Mononuclear cell (primary cell): ENCODE data around the gene RET. TPM values are rescaled to one million over a fixed set of nuclear protein-coding genes. Genes with fewer than 3 reads are reported as not detected.

Experiments
- H3K27me3 ChIP-seq: 2 replicates; pipeline ENCODE4 v1.6.0; 2011; ENCODE audit warnings: low read length, control low read depth; ENCODE audit not compliant: insufficient read depth
- H3K4me1 ChIP-seq: 2 replicates; pipeline ENCODE4 v1.5.1; 2011; ENCODE audit warnings: mild to moderate bottlenecking, low read length, control low read depth; ENCODE audit not compliant: insufficient read depth
- H3K4me3 ChIP-seq: 2 replicates; pipeline ENCODE4 v1.5.1; 2011; ENCODE audit warnings: mild to moderate bottlenecking, low read length, moderate library complexity
- H3K9me3 ChIP-seq: 2 replicates; pipeline ENCODE4 v1.5.1; 2011; ENCODE audit warnings: low read depth, mild to moderate bottlenecking, control low read depth, low read length
- total RNA-seq: library from RNA; depleted of rRNA; stranded (reverse); fragments of >200 nt; gene quantifications from one replicate; pipeline ENCODE4 v1.2.3, GENCODE V29; 2012

The RET gene
- total RNA-seq, 1 donor, result 0.63 TPM

DNA sequence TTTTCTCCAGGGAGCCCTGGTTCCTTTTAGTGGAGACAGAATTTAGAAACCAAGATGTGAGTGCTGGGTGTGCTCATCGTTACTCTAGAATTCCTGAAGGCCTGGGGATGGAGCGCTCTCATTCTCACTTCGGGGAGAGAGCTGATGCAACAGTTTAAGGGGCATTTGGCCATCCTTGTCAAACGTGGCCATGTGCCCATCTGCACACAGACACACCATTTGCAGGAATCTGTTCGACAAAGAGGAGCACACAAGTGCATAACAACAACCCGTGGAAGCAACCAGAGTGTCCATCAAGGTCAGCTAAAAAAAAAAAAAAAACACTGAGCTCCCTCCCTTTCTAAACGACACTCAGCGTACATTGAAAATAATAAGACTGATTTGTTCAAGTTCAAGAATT is 23.0 kb upstream of the RET start:
- no peak overlapping the region for H3K4me3 ChIP-seq
- H3K4me1 ChIP-seq, result no peaks in the 10 kb centered on the region
- no peaks in the 10 kb centered on the region for H3K9me3 ChIP-seq
- H3K27me3 ChIP-seq, result no peaks in the 10 kb centered on the region

DNA sequence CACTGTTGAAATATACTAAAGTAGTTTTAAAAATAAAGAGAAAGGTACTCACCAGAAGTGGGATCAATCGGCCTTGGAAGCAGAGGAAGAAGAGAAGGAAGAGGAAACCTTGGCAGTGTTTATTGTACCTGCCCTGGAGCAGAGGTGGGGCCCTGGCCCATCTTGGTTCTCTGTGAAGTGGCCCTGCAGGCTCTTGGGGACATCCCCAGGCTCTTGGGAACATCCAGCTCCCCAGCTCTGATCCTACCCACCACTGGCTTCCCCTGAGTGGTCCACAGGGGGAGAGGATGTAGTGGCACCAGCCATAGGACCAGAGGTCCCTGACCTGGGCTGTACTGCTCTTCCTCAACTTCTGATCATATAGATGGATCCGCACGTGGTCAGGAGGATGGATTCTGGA is 22.3 kb upstream of the RET start:
- Histone ChIP-seq H3K4me3 (no peak overlapping the region), H3K9me3 (no peaks in the 10 kb centered on the region), H3K4me1 (no peaks in the 10 kb centered on the region), H3K27me3 (no peaks in the 10 kb centered on the region)

DNA sequence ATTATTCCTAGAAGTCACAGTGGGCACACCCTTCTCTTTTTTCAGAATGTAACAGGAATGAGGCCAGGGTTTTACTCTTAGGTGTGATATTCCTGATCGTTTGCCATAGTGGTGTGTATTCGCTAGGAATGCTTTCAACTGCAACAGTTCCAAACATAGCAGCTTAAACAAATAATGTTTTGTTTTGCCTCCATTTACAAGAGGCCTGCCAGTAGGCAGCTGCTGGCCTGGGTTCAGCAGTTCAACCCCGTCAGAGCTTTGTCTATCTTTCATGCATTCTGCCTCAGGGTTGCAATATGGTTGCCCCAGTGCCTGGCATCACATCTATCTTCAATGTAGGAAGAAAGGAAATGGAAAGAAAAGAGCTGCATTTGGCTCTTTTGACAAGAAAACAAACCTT is 21.7 kb upstream of the RET start:
- H3K27me3 ChIP-seq, result no peaks in the 10 kb centered on the region

DNA sequence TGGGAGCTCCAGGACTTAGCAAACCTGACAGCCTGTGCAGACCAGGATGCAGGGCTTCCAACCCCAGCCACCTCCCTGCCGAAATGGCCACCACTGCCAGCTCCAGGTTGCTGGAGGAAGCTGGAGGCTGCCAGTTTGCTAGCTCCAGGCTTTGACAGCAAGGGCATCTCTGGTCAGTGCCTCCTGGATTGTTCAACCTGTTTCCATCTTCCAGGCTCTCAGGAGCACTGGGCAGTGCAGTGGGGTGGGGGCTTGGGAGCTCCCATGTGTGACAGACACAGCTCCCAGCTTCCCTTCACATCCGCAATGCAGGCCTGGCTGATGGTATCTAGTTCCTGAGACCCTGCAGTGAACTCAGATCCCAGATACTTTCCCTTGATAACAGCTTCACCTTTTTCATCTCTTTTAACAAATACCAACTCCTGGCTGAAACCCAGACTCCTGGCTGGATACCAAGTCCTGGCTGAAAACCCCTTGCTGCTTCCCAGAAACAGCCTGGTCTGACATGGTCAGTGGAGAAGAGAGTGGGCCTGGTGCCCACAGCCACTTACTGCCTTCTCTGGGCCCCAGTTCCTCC is 20.8 kb upstream of the RET start:
- H3K27me3 ChIP-seq, result no peaks in the 10 kb centered on the region
- H3K4me3 ChIP-seq, result no peak overlapping the region
- H3K9me3 ChIP-seq, result no peaks in the 10 kb centered on the region
- no peaks in the 10 kb centered on the region for H3K4me1 ChIP-seq

More for the DNA sequence above, 21.7 kb upstream of the RET start:
- no peaks in the 10 kb centered on the region for H3K9me3 ChIP-seq
- H3K4me1 ChIP-seq, result no peaks in the 10 kb centered on the region
- no peak overlapping the region for H3K4me3 ChIP-seq

DNA sequence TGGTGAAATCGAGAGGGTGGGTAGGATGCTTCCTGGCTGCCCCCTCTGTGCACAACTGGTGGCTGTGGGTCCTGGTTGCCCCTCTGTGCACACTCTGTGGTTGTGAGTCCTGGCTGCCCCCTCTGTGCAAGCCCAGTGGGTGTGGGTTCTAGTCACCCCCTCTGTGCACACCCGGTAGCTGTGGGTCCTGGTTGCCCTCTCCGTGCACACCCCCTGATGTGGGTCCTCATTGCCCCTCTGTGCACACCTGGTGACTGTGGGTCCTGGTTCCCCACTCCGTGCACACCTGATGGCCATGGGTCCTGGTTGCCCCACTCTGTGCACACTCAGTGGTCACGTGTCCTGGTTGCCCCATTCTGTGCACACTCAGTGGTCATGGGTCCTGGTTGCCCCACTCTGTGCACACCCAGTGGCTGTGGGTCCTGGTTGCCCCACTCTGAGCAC is 20.3 kb upstream of the RET start:
- H3K4me1 ChIP-seq, result no peaks in the 10 kb centered on the region
- H3K27me3 ChIP-seq, result no peaks in the 10 kb centered on the region
- no peak overlapping the region for H3K4me3 ChIP-seq
- H3K9me3 ChIP-seq, result no peaks in the 10 kb centered on the region

DNA sequence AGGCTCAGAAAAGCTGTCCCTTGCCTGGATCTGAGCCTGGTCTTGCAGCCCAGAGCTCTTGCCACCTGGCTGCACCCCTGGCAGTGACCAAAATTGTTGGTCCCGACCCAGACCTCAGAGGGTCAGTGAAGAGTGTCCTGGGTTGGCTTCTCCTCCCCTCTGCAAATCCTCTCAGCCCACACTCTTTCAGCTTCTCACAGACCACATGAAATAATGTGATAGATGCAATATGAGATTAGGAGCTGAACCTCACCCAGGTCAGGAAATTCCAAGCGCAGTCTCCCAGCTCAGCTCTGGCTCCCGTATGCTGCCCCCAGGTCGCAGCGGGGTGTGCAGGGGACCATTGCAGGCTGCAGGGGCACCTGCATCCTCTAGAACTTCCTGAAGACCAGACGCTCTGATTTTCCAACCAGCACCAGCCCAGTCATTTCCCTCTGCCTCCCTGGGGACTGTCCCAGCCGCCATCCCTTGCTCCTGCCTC is 19.6 kb upstream of the RET start:
- no peaks in the 10 kb centered on the region for H3K9me3 ChIP-seq
- no peak overlapping the region for H3K4me3 ChIP-seq
- H3K27me3 ChIP-seq, result no peaks in the 10 kb centered on the region
- no peaks in the 10 kb centered on the region for H3K4me1 ChIP-seq

DNA sequence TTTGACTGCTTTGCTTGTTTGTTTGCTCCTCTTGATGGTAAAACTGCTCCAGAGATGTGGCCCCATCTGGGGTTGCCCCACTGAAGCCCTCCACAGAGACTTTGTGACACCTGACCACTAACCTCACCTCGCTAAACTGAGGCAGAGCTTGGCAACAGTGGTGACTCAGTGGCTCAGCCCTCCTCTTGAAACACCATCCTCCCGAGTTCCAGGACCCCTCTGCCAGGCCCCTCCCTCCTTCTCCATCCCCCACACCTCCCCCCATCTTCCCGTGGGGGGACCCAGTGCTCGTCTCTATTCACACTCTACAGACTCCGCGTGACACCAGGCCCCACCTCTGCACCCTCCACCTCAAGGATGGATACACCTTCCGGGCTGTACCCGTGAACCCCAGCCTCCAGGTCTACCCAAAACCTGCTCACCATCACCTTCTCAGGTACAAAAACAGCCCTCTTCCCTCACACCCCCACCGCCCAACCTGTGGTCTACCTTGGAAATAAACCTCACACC is 19.0 kb upstream of the RET start:
- Histone ChIP-seq H3K4me3 (no peak overlapping the region), H3K9me3 (no peaks in the 10 kb centered on the region), H3K4me1 (no peaks in the 10 kb centered on the region), H3K27me3 (no peaks in the 10 kb centered on the region)

DNA sequence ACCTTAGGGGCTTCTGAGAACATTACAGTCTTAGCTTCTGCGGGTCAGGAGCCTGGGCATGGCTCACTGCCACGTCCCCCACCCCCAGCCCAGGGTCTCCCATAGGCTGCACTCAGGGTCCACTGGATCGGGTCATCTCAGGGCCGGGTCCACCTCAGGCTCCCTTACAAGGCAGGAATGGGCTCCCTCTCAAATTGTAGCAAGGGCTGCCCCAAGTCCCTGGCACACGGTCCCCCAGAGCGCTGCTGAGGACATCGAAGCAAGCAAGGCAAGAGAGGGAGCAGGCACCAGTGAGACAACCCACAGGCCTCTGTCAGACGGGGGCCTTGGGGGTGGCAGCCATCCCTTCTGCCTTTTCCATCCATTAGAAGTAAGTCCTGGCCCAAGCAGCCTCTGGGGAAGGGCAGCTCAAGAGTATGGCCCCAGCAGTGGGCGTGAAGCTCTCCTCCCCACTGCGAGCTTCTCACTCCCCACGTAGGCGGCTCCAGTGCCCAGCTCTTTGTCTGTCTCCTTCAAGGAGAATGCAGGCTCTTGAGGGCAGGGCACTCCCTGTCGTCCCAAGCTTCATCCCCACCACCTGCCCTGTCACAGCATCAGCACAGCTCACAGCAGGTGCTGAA is 18.0 kb upstream of the RET start:
- H3K9me3 ChIP-seq, result no peaks in the 10 kb centered on the region
- no peak overlapping the region for H3K4me3 ChIP-seq
- H3K27me3 ChIP-seq, result no peaks in the 10 kb centered on the region
- H3K4me1 ChIP-seq, result no peaks in the 10 kb centered on the region

DNA sequence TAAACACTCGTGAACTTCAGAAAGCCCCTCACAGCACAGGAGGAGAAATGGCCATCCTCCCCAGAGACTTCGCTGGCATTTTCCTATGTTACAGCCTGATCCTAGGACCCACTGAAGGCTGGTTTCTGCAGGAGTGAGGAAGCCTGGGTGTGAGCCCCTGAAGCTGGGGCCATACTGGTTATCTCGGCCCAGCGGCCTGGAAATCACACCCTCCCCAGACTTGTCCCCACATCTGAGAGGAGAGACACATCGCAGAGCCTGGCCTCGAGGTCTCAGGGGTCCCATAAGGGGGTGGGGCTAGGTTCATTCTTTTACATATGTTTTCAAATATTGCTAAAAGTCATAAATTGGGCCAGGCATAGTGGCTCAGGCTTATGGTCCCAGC is 17.5 kb upstream of the RET start:
- H3K4me3 ChIP-seq, result no peak overlapping the region
- H3K4me1 ChIP-seq, result no peaks in the 10 kb centered on the region
- H3K9me3 ChIP-seq, result no peaks in the 10 kb centered on the region
- H3K27me3 ChIP-seq, result no peaks in the 10 kb centered on the region

DNA sequence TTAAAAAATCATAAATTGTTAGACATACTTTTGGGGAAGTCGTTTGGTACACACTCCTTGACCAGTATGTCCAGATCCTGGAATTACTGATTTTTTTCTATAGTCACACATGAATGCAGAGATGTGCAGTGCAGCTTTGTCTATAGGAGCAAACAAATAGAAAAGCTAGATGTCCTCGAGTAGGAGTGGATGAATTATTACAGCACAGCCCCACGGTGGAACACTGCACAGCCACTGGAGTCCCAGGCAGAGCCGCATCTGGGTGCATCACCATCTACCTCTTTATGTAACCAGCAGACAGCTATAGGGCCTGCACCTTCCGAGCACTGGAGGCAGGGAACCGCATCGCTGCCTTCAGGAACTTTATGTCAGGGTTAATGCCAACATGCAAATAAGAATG is 17.0 kb upstream of the RET start:
- Histone ChIP-seq H3K27me3 (no peaks in the 10 kb centered on the region), H3K9me3 (no peaks in the 10 kb centered on the region), H3K4me3 (no peak overlapping the region), H3K4me1 (no peaks in the 10 kb centered on the region)

DNA sequence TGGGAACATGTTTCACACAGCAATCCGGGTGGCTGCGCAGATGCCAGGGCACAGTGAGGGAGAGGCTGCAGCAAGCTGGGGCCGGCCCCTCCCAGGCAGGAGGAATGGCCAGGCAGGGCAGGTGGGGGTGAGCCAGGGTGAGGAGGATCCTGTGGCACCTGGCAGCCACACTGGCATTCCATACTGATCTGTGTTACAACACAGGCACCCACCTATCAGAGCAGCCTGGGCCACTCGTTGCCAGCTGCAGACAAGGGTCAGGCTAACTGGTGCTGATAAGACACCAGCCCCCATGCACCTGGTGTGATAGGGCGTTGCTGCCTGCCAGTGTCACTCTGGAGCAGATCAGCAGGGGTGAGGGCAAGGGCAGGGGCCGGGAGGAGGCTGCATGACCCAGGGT is 16.6 kb upstream of the RET start:
- Histone ChIP-seq H3K27me3 (no peaks in the 10 kb centered on the region), H3K4me1 (no peaks in the 10 kb centered on the region), H3K4me3 (no peak overlapping the region), H3K9me3 (no peaks in the 10 kb centered on the region)

DNA sequence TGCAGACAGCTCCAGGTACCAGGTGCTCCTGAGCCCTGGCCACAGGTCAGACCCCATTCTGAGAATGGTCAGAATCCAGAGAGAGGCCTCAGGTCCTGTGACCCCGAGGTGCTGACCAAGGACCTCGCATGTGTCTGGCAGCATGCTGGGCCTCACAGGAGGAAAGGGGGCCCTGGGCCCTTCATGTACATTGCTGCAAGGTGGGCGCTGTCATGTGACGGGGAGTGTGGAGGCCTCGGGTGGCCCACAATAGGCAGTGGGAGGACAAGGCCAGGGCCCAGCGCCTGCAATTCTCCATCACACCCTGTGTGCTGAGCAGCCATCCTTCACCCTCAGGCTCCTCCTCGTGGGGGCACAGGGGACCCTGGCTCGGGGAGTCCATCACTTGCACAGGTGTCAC is 15.5 kb upstream of the RET start:
- no peak overlapping the region for H3K4me3 ChIP-seq
- H3K4me1 ChIP-seq, result no peaks in the 10 kb centered on the region
- no peaks in the 10 kb centered on the region for H3K9me3 ChIP-seq
- no peaks in the 10 kb centered on the region for H3K27me3 ChIP-seq

DNA sequence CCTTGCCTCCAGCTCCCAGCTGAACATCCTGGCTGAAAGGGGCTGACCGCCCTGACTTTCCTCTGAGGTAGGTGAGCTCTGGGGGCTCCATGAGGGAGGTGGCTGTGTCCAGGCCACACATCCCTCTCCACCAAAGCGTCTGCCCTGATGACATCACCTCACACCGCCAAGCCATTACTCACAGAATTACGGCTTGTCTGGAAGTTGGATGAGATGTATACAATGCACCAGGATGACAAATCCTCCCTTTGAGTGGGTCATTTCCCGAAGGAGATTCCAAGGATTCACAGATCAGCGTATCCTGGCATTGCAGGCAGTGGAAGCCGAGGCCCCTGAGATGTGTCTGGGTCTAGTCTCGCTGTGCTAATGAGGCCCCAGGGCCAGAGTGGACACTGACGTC is 15.1 kb upstream of the RET start:
- Histone ChIP-seq H3K4me3 (no peak overlapping the region), H3K4me1 (no peaks in the 10 kb centered on the region), H3K27me3 (no peaks in the 10 kb centered on the region), H3K9me3 (no peaks in the 10 kb centered on the region)

DNA sequence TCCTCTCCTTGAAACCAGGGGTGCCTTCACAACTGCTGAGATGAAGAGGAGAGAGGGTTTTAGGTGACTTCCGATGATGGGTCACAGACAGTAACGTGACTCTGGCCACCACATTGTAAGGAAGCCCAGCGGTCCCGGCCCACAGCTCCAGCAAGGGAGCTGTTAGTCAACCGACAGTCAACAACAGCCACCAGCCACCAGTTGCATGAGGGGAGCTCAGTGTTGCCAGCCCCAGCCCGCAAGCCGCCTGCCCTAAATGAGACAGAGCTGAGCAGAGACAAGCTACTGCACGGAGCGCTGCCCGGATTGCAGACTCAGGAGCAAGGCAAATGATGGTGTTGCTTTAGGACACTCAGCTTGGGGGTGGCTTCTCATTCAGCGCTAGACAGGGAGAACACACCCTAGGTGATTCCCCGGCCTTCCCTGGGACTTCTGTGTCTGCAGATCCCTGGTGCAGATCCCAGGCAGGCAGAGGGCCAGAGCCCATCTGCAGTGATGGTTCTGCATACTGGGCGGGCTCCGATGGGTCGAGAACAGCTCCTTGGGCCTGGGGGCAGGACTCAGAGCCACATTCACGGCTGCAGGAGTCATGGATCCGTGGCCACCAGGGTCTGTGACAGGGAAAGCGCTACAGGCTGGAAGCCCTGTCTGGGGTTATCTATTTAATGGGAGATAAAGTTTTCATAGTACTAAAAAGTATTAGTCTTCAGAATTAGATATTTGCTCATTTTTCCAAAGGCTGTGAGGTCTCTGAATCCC is 14.3 kb upstream of the RET start:
- Histone ChIP-seq H3K27me3 (no peaks in the 10 kb centered on the region), H3K4me1 (no peaks in the 10 kb centered on the region), H3K4me3 (no peak overlapping the region), H3K9me3 (no peaks in the 10 kb centered on the region)

DNA sequence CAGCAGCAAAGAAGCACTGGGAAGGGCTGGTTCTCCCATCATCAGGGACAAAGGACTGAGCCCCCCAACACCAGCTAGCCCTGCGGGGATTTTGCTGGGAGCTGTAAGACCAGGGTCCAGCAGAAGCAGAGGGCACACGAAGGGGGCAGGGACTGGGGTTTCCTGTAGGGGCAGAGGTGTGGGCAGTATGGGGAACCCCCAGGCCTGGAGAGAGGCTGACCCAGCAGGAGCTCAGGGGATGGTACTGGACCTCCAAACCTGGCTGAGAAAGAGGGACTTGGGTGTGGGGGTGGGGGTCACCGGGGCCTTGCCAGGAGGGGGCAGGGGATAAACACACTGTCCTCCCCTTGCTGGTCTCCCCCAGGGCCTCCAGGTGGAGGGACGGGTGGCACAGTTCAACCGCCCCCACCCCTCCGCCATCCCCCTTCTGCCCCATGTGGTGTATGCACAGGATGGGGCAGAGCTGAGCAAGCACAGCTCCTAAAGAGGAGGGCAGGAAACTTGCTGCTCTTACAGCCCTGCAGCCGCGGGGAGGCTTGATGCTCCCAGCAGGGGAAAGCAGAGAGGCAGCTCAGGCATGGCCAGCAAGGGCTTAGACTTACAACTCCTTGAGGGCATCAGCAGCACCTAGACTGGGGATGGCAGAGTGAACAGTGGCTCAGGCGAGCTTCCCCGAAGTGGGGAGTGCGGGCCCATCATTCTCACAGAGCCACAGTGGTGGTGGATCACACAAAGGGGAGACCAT is 12.4 kb upstream of the RET start:
- H3K4me1 ChIP-seq, result no peaks in the 10 kb centered on the region
- H3K9me3 ChIP-seq, result no peaks in the 10 kb centered on the region
- no peaks in the 10 kb centered on the region for H3K27me3 ChIP-seq
- no peak overlapping the region for H3K4me3 ChIP-seq
